Prostate gland (tissue), 2 donors: Measurements from ENCODE around the gene SH3BGR.

ENCODE experiments used
- POLR2A ChIP-seq: fragments of 450-650 bp; IDR thresholded peaks from one replicate; pipeline ENCODE4 v1.6.1; 2016; ENCODE audit warnings: antibody characterized with exemption, mild to moderate bottlenecking
- TF ChIP-seq, protein P1 (sequence below), 4 experiments: fragments of 200-600 bp in 2 of 4; fragments of 450-650 bp in 2 of 4; sonication (generic) in 2 of 4; IDR thresholded peaks; 1 replicate in 3 of 4; 2 replicates in 1 of 4; pipeline ENCODE4 v1.5.1; 2016 to 2019; ENCODE audit warnings: antibody characterized with exemption in 4 of 4, mild to moderate bottlenecking in 2 of 4, moderate library complexity in 2 of 4

DNA sequence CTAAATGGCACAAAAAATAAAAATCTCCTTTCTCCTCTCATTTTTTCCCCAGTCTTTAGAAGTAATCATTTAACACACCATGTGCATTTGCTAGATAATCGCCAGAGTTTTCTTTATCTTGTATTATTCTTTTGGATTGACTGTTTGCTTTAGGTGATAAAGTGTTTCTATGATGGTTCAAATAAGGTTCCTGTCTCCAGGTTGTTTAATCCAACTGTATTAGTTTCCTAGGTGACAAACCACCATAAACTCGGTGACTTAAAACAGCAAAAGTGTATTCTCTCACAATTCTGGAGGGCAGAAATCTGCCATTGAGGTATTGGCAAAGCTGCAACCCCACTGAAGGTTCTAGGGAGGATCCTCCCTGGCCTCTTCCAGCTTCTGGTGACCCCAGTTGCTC, 109.4 kb downstream of the SH3BGR start:
- TF ChIP-seq POLR2A, result no peak
- TF ChIP-seq, protein P1, sequence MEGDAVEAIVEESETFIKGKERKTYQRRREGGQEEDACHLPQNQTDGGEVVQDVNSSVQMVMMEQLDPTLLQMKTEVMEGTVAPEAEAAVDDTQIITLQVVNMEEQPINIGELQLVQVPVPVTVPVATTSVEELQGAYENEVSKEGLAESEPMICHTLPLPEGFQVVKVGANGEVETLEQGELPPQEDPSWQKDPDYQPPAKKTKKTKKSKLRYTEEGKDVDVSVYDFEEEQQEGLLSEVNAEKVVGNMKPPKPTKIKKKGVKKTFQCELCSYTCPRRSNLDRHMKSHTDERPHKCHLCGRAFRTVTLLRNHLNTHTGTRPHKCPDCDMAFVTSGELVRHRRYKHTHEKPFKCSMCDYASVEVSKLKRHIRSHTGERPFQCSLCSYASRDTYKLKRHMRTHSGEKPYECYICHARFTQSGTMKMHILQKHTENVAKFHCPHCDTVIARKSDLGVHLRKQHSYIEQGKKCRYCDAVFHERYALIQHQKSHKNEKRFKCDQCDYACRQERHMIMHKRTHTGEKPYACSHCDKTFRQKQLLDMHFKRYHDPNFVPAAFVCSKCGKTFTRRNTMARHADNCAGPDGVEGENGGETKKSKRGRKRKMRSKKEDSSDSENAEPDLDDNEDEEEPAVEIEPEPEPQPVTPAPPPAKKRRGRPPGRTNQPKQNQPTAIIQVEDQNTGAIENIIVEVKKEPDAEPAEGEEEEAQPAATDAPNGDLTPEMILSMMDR (IDR thresholded peaks at IDR 0.05), result no peak
